Mammary epithelial cell (primary cell): Measurements from ENCODE around the gene IGLON5.

Source experiments
- EZH2 ChIP-seq: IDR thresholded peaks from 2 replicates; pipeline ENCODE4 v1.6.1; 2012; ENCODE audit warnings: low read length, inconsistent platforms, borderline replicate concordance
- TF ChIP-seq, protein P1 (sequence below), 2 donors: IDR thresholded peaks in 1 of 2; conservative IDR thresholded peaks in 1 of 2; 2 replicates each; pipeline ENCODE4 v1.5.1; 2011 to 2012; ENCODE audit warnings: inconsistent platforms in 2 of 2, low read length in 2 of 2, mild to moderate bottlenecking in 2 of 2, control low read depth in 1 of 2, low read depth in 1 of 2; ENCODE audit not compliant: insufficient read depth in 1 of 2; ENCODE audit errors: extremely low read depth in 1 of 2

GRCh38 chr19:51372021-51372648 is 60.7 kb downstream of the IGLON5 start:
- no peak for TF ChIP-seq EZH2
- TF ChIP-seq, protein P1, sequence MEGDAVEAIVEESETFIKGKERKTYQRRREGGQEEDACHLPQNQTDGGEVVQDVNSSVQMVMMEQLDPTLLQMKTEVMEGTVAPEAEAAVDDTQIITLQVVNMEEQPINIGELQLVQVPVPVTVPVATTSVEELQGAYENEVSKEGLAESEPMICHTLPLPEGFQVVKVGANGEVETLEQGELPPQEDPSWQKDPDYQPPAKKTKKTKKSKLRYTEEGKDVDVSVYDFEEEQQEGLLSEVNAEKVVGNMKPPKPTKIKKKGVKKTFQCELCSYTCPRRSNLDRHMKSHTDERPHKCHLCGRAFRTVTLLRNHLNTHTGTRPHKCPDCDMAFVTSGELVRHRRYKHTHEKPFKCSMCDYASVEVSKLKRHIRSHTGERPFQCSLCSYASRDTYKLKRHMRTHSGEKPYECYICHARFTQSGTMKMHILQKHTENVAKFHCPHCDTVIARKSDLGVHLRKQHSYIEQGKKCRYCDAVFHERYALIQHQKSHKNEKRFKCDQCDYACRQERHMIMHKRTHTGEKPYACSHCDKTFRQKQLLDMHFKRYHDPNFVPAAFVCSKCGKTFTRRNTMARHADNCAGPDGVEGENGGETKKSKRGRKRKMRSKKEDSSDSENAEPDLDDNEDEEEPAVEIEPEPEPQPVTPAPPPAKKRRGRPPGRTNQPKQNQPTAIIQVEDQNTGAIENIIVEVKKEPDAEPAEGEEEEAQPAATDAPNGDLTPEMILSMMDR (conservative IDR thresholded peaks at IDR 0.05 in 1 of 2, IDR thresholded peaks at IDR 0.05 in 1 of 2; ENCODE audit: extremely low read depth in 1 of 2, insufficient read depth in 1 of 2, low read depth in 1 of 2, low read length in 2 of 2): no peak
